Right cardiac atrium (tissue), 5 donors: ENCODE data around the gene SOX18. TPM values are rescaled to one million over a fixed set of nuclear protein-coding genes. Genes with fewer than 3 reads are reported as not detected.
"Not testable (repeated sequence)": the region's sequence is repeated elsewhere in the genome, so short reads cannot be mapped to it uniquely, and the experiment has no call there.

Source experiments
- ATAC-seq, 2 donors: fragments of 200-7000 bp; cut with Tn5 transposase; one replicate each; pipeline versions ENCODE4 v1.8.0 to v1.9.1; 2020; ENCODE audit warnings: moderate library complexity in 2 of 2, mild to moderate bottlenecking in 1 of 2
- DNase-seq, 3 donors: peaks; one replicate each; pipeline ENCODE4 v3.0.0-alpha.2; 2020
- H3K27ac ChIP-seq: one replicate; pipeline ENCODE4 v1.5.1; 2013; ENCODE audit warnings: mild to moderate bottlenecking, low read length, control low read depth, moderate library complexity
- H3K27me3 ChIP-seq: one replicate; pipeline ENCODE4 v1.6.1; 2013; ENCODE audit not compliant: control insufficient read depth, insufficient read depth
- H3K4me1 ChIP-seq: one replicate; pipeline ENCODE4 v1.6.1; 2013; ENCODE audit warnings: low read length; ENCODE audit not compliant: control insufficient read depth, insufficient read depth
- H3K4me3 ChIP-seq: one replicate; pipeline ENCODE4 v1.5.1; 2013; ENCODE audit warnings: low read length, control low read depth
- H3K9me3 ChIP-seq: one replicate; pipeline ENCODE4 v1.6.1; 2013; ENCODE audit warnings: low read length; ENCODE audit not compliant: control insufficient read depth
- WGBS: extraction: QIAGEN DNeasy Blood & Tissue Kit; methylation state at CpG from one replicate; pipeline ENCODE4 v1.1.7; 2013; 5-methylcytosine and 5-hydroxymethylcytosine counted together
- intact Hi-C, 4 donors: fragments of 100-400 bp; cut with DNase I; formaldehyde crosslinking; loops; one replicate each; pipeline versions ENCODE4 v1.11.0 to v1.14.0; 2022 to 2023
- polyA plus RNA-seq: library from polyadenylated mRNA; stranded (reverse); fragments of 200-250 nt; gene quantifications from one replicate; pipeline ENCODE4 v1.2.3, GENCODE V29; 2013
- total RNA-seq, 4 donors: library from RNA; stranded (reverse); fragmentation: NEBNext Ultra II Directional; extraction: Animal tissue kit (Norgen Biotek cat#: 25700); gene quantifications; one replicate each; pipeline ENCODE4 v1.2.1, GENCODE V29; 2021
- donor health status: healthy with polysubstance abuse.
- donor health status: DM: no; HTN: yes; CAD: no.
- donor health status: DM: no; HTN: no; CAD: no.
- donor health status: DM: no; HTN: yes; CAD: no; lungs with severe emphysema.
- donor health status: DM: yes; HTN: yes; CAD: no.

The SOX18 gene
- total and polyA plus RNA-seq, 5 donors: 26.8 to 42.1 (median 40.6) TPM

- DNase-seq: peak in 1 of 3 donors; percentile 34
- intact Hi-C loops, H3K9me3 ChIP-seq, H3K4me3 ChIP-seq, H3K27me3 ChIP-seq, H3K4me1 ChIP-seq, ATAC-seq, H3K27ac ChIP-seq: not testable (repeated sequence)
Measured at GRCh38 chr20:64088586-64088985, 39.1 kb upstream of the SOX18 start.

- H3K4me3 ChIP-seq, H3K9me3 ChIP-seq, H3K27ac ChIP-seq, DNase-seq, H3K27me3 ChIP-seq, ATAC-seq, intact Hi-C loops, H3K4me1 ChIP-seq: not testable (repeated sequence)
- 97% methylated on average over 6 of the region's 36 CpGs for WGBS
Measured at GRCh38 chr20:64087226-64087825, 37.9 kb upstream of the SOX18 start.

GRCh38 chr20:64086801-64087200, 37.4 kb upstream of the SOX18 start:
- Histone ChIP-seq H3K27ac (no peak overlapping the region), H3K9me3 (no peaks in the 10 kb centered on the region), H3K4me3 (no peak overlapping the region), H3K27me3 (no peaks in the 10 kb centered on the region), H3K4me1 (no peaks in the 10 kb centered on the region)
- no peak for ATAC-seq
- WGBS: 93% methylated on average over 10 of the region's 11 CpGs
- intact Hi-C loops: no loop called here
- no peak for DNase-seq

GRCh38 chr20:64084685-64085152, 35.3 kb upstream of the SOX18 start:
- intact Hi-C loops: loop anchor here in 1 of 4 donors (5.0 kb wide), 1 partner anchor 38 kb away; no protein-coding TSS in a partner anchor
- no peak for ATAC-seq
- no peak overlapping the region for H3K4me3 ChIP-seq
- WGBS: 12% methylated on average over 23 of the region's 23 CpGs
- H3K4me1 ChIP-seq: no peaks in the 10 kb centered on the region
- H3K9me3 ChIP-seq: no peaks in the 10 kb centered on the region
- DNase-seq: peak in 1 of 3 donors; percentile 47
- H3K27me3 ChIP-seq: no peaks in the 10 kb centered on the region
- H3K27ac ChIP-seq: no peak overlapping the region

GRCh38 chr20:64083804-64084684, 34.6 kb upstream of the SOX18 start, which contains the start of gene LKAAEAR1:
TSS of gene LKAAEAR1 (minus strand) at chr20:64084398. CDS start at chr20:64084219, 179 bp downstream.
- Histone ChIP-seq H3K4me1 (no peaks in the 10 kb centered on the region), H3K9me3 (no peaks in the 10 kb centered on the region), H3K4me3 (peak within 1 kb of the TSS; percentile 71), H3K27ac (no peak within 1 kb of the TSS), H3K27me3 (no peaks in the 10 kb centered on the region)
- ATAC-seq: no peak
- intact Hi-C loops: loop anchor here in 1 of 4 donors (5.0 kb wide), 1 partner anchor 38 kb away; no protein-coding TSS in a partner anchor
- peak in 2 of 3 donors; percentile 51 to 58 for DNase-seq
- 2% methylated on average over 86 of the region's 86 CpGs for WGBS

GRCh38 chr20:64083378-64083803, 34.0 kb upstream of the SOX18 start:
- Histone ChIP-seq H3K27me3 (no peaks in the 10 kb centered on the region), H3K4me1 (no peaks in the 10 kb centered on the region), H3K9me3 (no peaks in the 10 kb centered on the region), H3K27ac (no peak overlapping the region), H3K4me3 (peak overlapping the region; percentile 71)
- ATAC-seq (peak; percentile 44 to 48), DNase-seq (peak; percentile 77 to 93 (median 89))
- WGBS: under 1% methylated on average over 52 of the region's 52 CpGs
- intact Hi-C loops: loop anchor here in 1 of 4 donors (5.0 kb wide), 1 partner anchor 39 kb away; no protein-coding TSS in a partner anchor

- H3K9me3 ChIP-seq: no peaks in the 10 kb centered on the region
- H3K27me3 ChIP-seq: no peaks in the 10 kb centered on the region
- no peaks in the 10 kb centered on the region for H3K4me1 ChIP-seq
- H3K27ac ChIP-seq: no peak overlapping the region
- ATAC-seq (no peak), DNase-seq (peak in 1 of 3 donors; percentile 41)
- H3K4me3 ChIP-seq: peak overlapping the region; percentile 71
- intact Hi-C loops: loop anchor here in 1 of 4 donors (5.0 kb wide), 1 partner anchor 39 kb away; no protein-coding TSS in a partner anchor
- 20% methylated on average over 13 of the region's 13 CpGs for WGBS
Measured at GRCh38 chr20:64082820-64083377, 33.5 kb upstream of the SOX18 start.

- intact Hi-C loops: loop anchor here in 1 of 4 donors (5.0 kb wide), 1 partner anchor 40 kb away; no protein-coding TSS in a partner anchor
- no peak overlapping the region for H3K27ac ChIP-seq
- no peaks in the 10 kb centered on the region for H3K27me3 ChIP-seq
- DNase-seq (peak in 1 of 3 donors; percentile 68), ATAC-seq (no peak)
- no peaks in the 10 kb centered on the region for H3K9me3 ChIP-seq
- no peaks in the 10 kb centered on the region for H3K4me1 ChIP-seq
- H3K4me3 ChIP-seq: no peak overlapping the region
- 22% methylated on average over 13 of the region's 13 CpGs for WGBS
Measured at GRCh38 chr20:64082126-64082731, 32.8 kb upstream of the SOX18 start.

GRCh38 chr20:64081624-64081964, 32.2 kb upstream of the SOX18 start:
- no peaks in the 10 kb centered on the region for H3K4me1 ChIP-seq
- no peak overlapping the region for H3K4me3 ChIP-seq
- intact Hi-C loops: loop anchor here in 1 of 4 donors (5.0 kb wide), 1 partner anchor 41 kb away; no protein-coding TSS in a partner anchor
- WGBS: 91% methylated on average over 6 of the region's 6 CpGs
- H3K9me3 ChIP-seq: no peaks in the 10 kb centered on the region
- H3K27me3 ChIP-seq: no peaks in the 10 kb centered on the region
- no peak overlapping the region for H3K27ac ChIP-seq
- DNase-seq (peak in 1 of 3 donors; percentile 42), ATAC-seq (no peak)

GRCh38 chr20:64080813-64081623, 31.6 kb upstream of the SOX18 start:
- Histone ChIP-seq H3K4me3 (no peak overlapping the region), H3K9me3 (no peaks in the 10 kb centered on the region), H3K27me3 (no peaks in the 10 kb centered on the region), H3K27ac (no peak overlapping the region), H3K4me1 (no peaks in the 10 kb centered on the region)
- no peak for ATAC-seq
- DNase-seq: peak in 2 of 3 donors; percentile 57 to 66
- intact Hi-C loops: loop anchor here in 1 of 4 donors (5.0 kb wide), 1 partner anchor 41 kb away; no protein-coding TSS in a partner anchor
- 78% methylated on average over 17 of the region's 17 CpGs for WGBS
